DMS153 treated with DMSO at 0.1 percent for 48 hours (cell line): ENCODE measurements around the gene PLPP1.

Experiments
- DNase-seq: peaks from one replicate; lab custom pipeline; 2025; ENCODE audit not compliant: unreplicated experiment; lab: John Stamatoyannopoulos, UW

PLPP1 gene

GRCh38 chr5:55453211-55453610, 81.6 kb downstream of the PLPP1 start:
- DNase-seq = no peak

DNA sequence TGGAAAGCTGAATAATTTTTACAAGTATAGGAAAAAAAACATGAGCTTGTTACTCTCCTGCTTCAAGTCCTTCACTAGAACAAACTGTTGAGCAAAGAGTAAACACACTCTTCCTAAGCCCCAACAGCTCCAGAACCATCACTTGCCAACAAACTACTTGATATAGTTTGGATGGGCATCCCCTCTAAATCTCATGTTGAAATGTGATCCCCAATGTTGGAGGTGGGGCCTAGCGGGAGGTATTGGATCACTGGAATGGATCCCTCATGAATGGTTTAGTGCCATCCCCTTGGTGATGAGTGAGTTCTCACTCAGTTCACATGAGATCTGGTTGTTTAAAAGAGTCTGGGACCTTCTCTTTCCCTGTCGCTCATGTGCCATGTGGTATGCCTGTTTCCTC, 82.8 kb downstream of the PLPP1 start:
- DNase-seq = no peak

DNA sequence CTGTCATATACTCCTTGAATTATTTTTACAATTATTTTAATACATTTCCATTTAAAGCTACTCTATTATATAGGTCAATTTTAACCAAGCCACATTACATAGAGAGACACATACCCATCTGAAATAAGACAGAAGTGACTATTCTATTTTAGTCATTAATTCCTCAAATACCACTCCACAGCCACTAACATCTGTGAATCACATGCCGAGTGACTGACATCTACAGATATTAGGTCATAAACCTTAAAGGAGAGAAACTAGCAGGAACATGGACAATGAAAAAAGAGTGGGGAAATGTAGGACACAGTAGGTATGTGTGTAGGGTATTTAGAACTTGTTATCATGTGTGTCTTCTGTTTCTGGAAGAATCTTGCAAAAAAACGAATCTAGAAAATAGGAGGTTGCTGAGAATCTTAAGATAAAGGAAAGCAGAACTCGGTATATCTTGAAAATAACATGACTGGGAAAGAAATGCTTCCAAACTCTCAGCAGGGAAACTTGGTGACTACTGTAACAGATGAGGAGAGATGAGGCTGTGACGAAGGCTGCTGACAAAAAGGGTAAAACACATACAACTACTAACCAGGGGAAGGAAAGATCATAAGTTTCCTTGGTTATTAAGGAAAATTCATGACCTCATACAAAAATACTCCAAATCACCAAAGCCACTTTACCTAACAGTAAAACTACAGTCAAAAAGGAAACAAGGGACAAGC, 84.6 kb downstream of the PLPP1 start:
- DNase-seq = no peak

DNA sequence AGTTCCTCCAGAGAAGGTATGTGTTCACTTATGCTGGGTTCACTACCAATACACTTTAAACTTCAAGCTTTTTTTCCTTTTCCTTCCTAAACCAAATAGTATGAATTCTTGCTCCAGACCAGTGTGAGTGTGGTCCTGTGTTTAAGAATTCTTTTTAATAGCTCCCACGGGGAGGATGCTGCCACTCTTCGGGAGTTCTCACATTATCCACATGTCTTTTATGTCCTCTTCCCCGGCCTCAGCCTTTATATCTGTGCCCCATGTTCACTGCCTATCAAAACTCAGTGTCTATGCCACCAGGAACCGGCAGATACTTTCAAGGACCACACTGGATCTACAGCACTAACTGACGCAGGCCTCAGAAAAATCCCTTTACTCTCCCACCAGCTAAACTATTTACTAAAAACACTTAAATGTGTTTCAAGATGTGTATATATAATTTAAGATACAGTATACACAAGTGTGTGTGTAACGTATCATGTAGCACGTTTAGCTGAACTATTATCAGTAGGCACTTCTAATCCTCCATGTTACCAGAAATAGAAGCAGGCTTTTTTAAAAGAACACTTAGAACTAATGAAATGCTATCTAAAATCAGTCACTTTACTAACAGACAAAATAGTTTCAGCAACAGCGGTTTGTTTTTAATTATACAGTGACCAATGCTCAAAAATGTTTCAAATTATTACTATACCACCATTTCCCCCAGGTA, 88.0 kb downstream of the PLPP1 start:
- no peak for DNase-seq

GRCh38 chr5:55445791-55446190, 89.0 kb downstream of the PLPP1 start:
- no peak for DNase-seq

DNA sequence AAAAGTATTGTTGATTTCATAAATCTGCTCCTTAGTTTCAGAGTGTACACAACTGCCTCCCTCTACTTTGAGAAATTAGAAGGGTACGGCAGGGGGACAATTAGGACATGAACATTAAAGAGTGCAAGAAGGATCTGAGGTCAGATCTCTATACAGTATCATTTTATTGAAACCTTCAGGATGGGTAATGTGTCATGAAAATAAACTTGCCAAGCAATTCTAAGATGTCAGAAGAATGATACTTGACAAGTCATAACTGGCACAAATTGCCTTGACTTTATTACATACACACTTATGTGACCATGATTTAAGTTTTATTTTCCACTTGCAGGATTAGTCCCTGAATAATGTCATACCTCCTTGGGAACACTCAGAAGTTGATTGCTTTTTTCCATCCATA, 92.8 kb downstream of the PLPP1 start:
- no peak for DNase-seq

GRCh38 chr5:55441107-55441771, 93.5 kb downstream of the PLPP1 start:
- no peak for DNase-seq

GRCh38 chr5:55440188-55440646, 94.5 kb downstream of the PLPP1 start:
- DNase-seq = no peak

DNA sequence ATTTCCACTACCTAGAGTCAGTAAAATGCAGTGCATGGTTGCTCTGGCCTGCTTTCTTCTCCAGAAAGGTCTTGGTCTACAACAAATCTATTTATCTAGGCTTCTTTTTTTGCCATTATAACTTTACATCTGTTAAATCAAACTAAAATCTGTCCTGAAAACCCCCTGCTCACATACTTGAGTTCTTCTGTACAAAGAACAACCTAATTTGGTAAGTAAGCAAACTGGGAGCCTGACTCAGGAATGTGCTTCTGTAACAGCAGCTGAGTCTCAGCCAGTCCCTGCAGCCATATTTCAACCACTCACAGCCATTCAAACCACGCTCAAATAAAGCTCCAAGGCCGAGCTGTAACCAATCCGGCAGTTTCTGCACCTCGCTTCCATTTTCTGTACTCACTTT, 95.8 kb downstream of the PLPP1 start:
- DNase-seq = no peak

GRCh38 chr5:55437859-55438206, 96.9 kb downstream of the PLPP1 start:
- DNase-seq = no peak

DNA sequence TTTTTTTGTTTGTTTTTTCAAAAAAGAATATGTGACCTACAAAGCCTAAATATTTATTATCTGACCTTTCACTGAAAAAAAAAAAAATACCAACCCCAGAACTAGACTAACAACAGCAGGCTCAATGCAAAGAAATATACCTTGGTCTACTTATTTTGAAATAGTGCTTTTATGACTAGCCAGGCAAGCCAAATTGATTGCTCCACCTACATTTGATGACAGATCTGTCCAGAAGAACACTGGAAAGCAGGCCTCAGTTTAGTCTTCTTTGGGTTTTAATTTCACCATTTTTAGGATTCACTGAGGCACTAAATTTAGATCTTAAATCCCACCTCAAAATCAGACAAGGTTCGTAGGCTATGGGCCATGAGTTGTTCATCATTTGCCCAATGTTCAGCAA, 97.3 kb downstream of the PLPP1 start:
- DNase-seq = no peak

GRCh38 chr5:55432549-55432948, 102.2 kb downstream of the PLPP1 start:
- no peak for DNase-seq

- DNase-seq = no peak
These were observed 105.0 kb downstream of the PLPP1 start for GRCh38 chr5:55429613-55430253.

DNA sequence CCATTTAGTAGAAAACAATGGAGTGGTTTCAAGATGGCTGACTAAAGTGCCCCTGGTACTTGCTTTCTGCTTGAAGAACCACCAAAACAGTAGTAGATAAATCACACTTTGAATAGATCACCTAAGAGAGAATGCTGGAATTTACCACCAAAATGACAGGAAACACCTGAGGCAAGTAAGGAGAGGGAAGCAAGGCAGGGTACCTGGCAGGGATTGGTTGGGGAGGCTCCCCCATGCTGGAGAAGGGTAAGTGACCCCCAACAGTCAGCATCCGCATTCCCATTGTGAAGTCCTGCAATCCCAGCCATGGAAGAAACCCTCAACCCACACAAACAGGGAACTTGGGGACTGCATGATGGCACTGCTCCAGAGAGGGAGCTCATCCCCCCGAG, 105.5 kb downstream of the PLPP1 start:
- no peak for DNase-seq

- DNase-seq = no peak
These were observed 107.6 kb downstream of the PLPP1 start for GRCh38 chr5:55427157-55427556.

GRCh38 chr5:55426455-55426854, 108.3 kb downstream of the PLPP1 start:
- DNase-seq = no peak

GRCh38 chr5:55421074-55421529, 113.7 kb downstream of the PLPP1 start:
- DNase-seq = no peak

DNA sequence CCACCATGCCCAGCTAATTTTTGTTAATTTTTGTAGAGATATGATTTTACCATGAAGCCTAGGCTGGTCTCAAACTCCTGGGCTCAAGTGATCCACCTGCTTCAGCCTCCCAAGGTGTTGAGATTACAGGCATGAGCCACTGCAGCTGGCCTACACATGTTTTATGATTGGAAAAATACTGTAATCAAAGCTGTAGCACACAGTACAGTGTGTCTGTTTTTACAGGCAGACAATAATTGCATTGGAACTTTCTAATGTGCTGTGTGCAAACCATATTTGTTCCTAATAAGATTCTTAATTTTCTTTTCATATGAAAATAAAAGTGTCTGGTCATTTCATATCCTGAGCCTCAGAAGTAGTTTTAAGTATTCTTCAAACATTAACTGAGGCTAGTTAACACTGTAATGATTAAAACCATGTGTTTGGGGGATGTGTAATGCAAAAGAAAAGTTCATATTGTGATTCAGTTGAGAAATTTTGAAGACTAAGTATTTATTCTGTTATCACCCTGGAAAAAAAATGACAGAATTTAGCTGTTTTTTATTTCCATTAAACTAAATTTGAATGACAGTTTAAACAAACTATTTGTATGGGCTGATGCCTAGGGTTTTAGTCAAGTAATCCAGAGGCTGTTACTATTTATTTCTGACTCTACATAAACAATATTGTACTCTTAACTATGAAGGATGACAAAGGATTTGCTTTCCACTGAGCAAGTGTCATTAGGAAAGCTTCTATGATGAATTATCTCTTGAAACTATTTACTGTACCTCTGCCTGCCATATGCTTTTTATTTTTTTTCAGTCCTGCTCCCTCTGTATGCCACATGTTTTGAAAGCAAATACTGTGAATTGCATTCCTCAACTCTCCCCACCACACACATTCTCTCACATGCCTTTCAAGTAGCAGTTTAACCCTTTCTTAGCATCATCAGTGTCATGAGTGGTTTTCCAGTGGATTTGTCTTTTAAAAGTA, 115.5 kb downstream of the PLPP1 start:
- no peak for DNase-seq

DNA sequence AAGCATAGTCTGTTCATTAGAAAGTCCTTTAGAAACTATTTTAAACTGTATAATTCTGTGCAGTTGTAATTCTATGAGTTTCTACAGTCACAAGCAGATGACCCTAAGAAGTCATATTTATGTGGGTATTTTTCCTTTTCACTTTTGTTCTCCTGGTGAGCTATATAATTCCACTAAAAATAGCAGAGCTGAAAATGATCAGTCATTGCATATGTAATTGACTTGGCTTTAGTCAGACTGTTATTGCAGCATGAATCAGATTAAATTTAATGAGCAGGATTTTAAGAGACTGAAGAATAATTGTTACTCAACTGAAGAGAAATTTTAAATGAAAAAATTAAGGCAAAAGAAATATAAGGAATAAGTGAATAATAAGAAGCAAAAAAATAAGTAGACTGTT, 118.5 kb downstream of the PLPP1 start:
- DNase-seq = no peak

DNA sequence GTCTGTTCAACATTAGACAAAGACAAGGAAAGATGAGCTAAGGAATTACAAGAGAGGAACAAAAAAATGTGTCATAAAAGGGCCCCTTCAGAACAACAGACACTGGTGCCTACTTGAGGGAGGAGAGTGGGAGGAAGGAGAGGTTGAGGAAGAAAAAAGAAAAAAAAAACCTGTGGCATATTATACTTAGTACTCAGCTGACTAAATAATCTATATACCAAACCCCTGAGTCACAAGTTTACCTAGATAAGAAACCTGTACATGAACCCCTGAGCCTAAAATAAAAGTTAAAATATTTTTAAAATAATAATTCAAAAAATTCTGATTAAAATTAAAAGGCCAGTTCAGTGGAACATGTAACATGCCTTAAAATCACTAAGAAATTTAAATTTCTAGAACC, 119.7 kb downstream of the PLPP1 start:
- no peak for DNase-seq

- no peak for DNase-seq
These were observed 121.1 kb downstream of the PLPP1 start for GRCh38 chr5:55413644-55414043.
